Mononuclear cell (primary cell): ENCODE data around the gene POLR1A. TPM values are rescaled to one million over a fixed set of nuclear protein-coding genes. Genes with fewer than 3 reads are reported as not detected.

Source experiments
- H3K27me3 ChIP-seq: 2 replicates; pipeline ENCODE4 v1.6.0; 2011; ENCODE audit warnings: low read length, control low read depth; ENCODE audit not compliant: insufficient read depth
- H3K4me1 ChIP-seq: 2 replicates; pipeline ENCODE4 v1.5.1; 2011; ENCODE audit warnings: mild to moderate bottlenecking, low read length, control low read depth; ENCODE audit not compliant: insufficient read depth
- H3K4me3 ChIP-seq: 2 replicates; pipeline ENCODE4 v1.5.1; 2011; ENCODE audit warnings: mild to moderate bottlenecking, low read length, moderate library complexity
- H3K9me3 ChIP-seq: 2 replicates; pipeline ENCODE4 v1.5.1; 2011; ENCODE audit warnings: low read depth, mild to moderate bottlenecking, control low read depth, low read length
- total RNA-seq: library from RNA; depleted of rRNA; stranded (reverse); fragments of >200 nt; gene quantifications from one replicate; pipeline ENCODE4 v1.2.3, GENCODE V29; 2012

POLR1A gene
- total RNA-seq, 1 donor: 6.1 TPM

- no peaks in the 10 kb centered on the region for H3K9me3 ChIP-seq
- H3K4me1 ChIP-seq: peaks cover 4% of the 10 kb centered on the region
- no peaks in the 10 kb centered on the region for H3K27me3 ChIP-seq
- no peak overlapping the region for H3K4me3 ChIP-seq
These were observed 50.4 kb downstream of the POLR1A start for GRCh38 chr2:86055314-86055713.

GRCh38 chr2:86054535-86055082 is 51.1 kb downstream of the POLR1A start:
- no peak overlapping the region for H3K4me3 ChIP-seq
- no peaks in the 10 kb centered on the region for H3K27me3 ChIP-seq
- H3K9me3 ChIP-seq: no peaks in the 10 kb centered on the region
- H3K4me1 ChIP-seq: peaks cover 7% of the 10 kb centered on the region

DNA sequence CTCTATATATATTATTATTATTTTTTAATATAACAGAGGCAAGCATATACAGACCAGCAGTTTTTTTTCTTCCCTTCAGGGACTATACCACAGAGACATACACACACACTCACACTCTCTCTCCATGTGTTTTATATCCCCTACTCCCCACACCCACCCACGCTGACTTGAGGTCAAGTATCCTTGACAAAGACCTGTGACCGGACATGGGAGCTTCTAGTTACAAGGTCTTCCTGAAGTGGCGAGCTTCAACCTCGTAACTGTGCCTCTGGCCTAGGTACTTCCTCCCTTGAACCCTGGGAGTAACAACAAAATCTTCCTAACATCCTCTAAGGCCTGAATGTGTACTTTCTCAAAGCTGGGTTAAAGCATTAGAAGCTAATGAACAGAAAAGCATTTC is 52.5 kb downstream of the POLR1A start:
- no peak overlapping the region for H3K4me3 ChIP-seq
- H3K4me1 ChIP-seq: peaks cover 7% of the 10 kb centered on the region
- H3K27me3 ChIP-seq: no peaks in the 10 kb centered on the region
- no peaks in the 10 kb centered on the region for H3K9me3 ChIP-seq

- H3K4me3 ChIP-seq: no peak overlapping the region
- no peaks in the 10 kb centered on the region for H3K27me3 ChIP-seq
- H3K4me1 ChIP-seq: peaks cover 7% of the 10 kb centered on the region
These were observed 53.0 kb downstream of the POLR1A start for GRCh38 chr2:86052676-86053075.

GRCh38 chr2:86052265-86052664 is 53.4 kb downstream of the POLR1A start:
- Histone ChIP-seq H3K4me1 (peaks cover 7% of the 10 kb centered on the region), H3K27me3 (no peaks in the 10 kb centered on the region), H3K9me3 (no peaks in the 10 kb centered on the region), H3K4me3 (no peak overlapping the region)

More at GRCh38 chr2:86052676-86053075, 53.0 kb downstream of the POLR1A start:
- H3K9me3 ChIP-seq: no peaks in the 10 kb centered on the region

DNA sequence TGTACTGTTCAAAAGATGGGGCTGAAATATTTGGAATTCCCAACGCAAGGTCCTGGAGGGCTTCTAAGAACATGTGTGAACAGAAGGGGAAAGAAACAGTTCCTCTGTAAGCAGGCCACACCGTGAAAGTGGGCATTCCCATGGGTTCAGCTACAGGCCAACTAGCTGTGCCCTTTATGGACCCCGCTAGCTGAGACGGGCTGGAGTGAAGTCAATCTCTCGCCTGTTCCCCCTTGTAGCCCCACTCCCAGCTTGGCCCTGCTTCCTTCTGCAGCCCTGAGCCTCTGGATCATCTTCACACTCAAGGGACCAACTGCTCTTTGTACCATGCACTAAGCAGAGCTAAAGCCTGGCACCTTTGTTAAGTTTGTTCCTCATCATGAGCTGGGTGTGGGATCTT is 55.4 kb downstream of the POLR1A start:
- Histone ChIP-seq H3K4me1 (peaks cover 7% of the 10 kb centered on the region), H3K4me3 (no peak overlapping the region), H3K9me3 (no peaks in the 10 kb centered on the region), H3K27me3 (no peaks in the 10 kb centered on the region)

- H3K4me1 ChIP-seq: peaks cover 7% of the 10 kb centered on the region
- no peak overlapping the region for H3K4me3 ChIP-seq
- no peaks in the 10 kb centered on the region for H3K9me3 ChIP-seq
- H3K27me3 ChIP-seq: no peaks in the 10 kb centered on the region
These were observed 56.2 kb downstream of the POLR1A start for GRCh38 chr2:86049529-86049928.

DNA sequence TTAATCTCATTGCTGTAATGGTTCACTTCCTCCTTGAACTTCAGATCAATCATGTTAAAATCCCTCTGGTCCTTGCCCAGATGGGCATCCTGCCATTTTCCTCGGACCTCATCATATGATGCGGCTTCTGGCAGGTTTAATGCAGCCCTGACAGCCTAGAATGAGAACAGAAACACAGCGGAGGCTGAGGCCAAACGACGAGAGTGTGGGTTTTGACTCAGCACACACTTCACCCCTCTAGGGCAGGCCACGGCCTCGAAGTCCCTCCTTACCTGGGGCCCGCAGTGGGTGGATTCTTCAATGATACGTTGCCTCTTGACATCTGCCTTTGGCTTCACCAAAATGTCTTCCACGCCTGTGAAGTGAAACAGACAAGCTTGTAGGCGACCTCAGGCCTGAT is 56.8 kb downstream of the POLR1A start:
- Histone ChIP-seq H3K4me3 (no peak overlapping the region), H3K4me1 (peaks cover 7% of the 10 kb centered on the region), H3K27me3 (no peaks in the 10 kb centered on the region), H3K9me3 (no peaks in the 10 kb centered on the region)

DNA sequence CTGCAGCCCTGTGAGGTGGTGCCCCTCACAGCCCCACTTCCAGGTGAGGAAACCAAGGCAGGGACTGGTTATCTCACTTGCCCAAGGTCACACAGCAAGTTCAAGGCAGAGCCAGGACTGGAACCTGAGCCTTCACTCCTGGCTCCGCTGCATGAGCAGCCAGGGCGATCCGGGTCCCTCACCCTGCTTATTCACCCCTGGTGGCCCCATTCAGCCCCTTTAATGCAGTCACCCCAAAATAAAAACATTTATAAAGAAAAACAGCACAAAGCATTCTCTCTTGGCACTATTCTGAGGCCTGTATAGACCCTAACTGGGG is 57.3 kb downstream of the POLR1A start:
- Histone ChIP-seq H3K4me3 (no peak overlapping the region), H3K27me3 (no peaks in the 10 kb centered on the region), H3K9me3 (no peaks in the 10 kb centered on the region), H3K4me1 (peaks cover 7% of the 10 kb centered on the region)

- no peaks in the 10 kb centered on the region for H3K27me3 ChIP-seq
- peaks cover 7% of the 10 kb centered on the region for H3K4me1 ChIP-seq
- H3K9me3 ChIP-seq: no peaks in the 10 kb centered on the region
- no peak overlapping the region for H3K4me3 ChIP-seq
These were observed 57.9 kb downstream of the POLR1A start for GRCh38 chr2:86047575-86048382.

DNA sequence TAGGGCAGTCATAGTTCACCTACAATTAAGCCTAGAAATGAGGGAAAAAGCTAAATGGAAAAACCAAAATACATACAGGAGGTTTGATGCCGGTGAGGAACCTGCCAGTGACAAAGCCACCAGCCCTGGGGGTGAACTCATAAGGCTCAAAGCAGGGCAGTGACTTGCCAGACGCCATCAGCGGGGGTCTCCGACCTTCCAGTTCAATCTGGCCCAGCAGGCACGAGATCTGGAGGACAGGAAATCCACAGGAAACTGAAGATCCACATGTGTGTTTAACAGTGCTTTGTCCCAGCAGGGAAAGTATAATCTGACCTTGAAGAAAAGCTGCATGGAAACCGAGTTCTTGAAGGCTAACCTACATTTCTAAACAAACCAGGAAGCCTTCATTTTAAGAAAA is 60.1 kb downstream of the POLR1A start:
- peaks cover 12% of the 10 kb centered on the region for H3K4me1 ChIP-seq
- H3K9me3 ChIP-seq: no peaks in the 10 kb centered on the region
- H3K27me3 ChIP-seq: no peaks in the 10 kb centered on the region
- H3K4me3 ChIP-seq: no peak overlapping the region

DNA sequence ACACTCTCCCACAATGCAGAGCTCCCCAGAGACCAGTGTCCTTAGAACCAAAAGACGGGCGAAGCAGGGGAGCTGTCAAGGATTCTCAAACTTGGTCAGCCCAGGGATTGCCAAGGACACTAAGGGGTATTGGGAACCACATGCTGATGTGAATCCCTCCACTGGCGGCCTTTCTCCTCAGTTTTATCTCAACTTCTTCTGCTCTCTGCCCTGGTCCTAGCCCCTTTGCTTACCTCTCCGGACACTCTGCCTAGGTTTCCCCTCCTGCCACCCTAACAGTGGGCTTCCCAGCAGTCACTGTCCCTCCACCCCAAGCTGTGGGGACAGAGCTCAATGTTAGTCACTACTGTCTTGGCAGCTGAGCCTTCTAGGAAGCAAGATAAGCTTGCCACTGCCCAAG is 61.1 kb downstream of the POLR1A start:
- no peak overlapping the region for H3K4me3 ChIP-seq
- H3K9me3 ChIP-seq: no peaks in the 10 kb centered on the region
- H3K27me3 ChIP-seq: no peaks in the 10 kb centered on the region
- peaks cover 14% of the 10 kb centered on the region for H3K4me1 ChIP-seq

- Histone ChIP-seq H3K9me3 (no peaks in the 10 kb centered on the region), H3K4me3 (no peak overlapping the region), H3K4me1 (peaks cover 20% of the 10 kb centered on the region), H3K27me3 (no peaks in the 10 kb centered on the region)
These were observed 61.6 kb downstream of the POLR1A start for GRCh38 chr2:86044045-86044444.

- H3K4me1 ChIP-seq: peaks cover 35% of the 10 kb centered on the region
- H3K27me3 ChIP-seq: no peaks in the 10 kb centered on the region
- no peaks in the 10 kb centered on the region for H3K9me3 ChIP-seq
- no peak overlapping the region for H3K4me3 ChIP-seq
These were observed 63.2 kb downstream of the POLR1A start for GRCh38 chr2:86042256-86043168.

DNA sequence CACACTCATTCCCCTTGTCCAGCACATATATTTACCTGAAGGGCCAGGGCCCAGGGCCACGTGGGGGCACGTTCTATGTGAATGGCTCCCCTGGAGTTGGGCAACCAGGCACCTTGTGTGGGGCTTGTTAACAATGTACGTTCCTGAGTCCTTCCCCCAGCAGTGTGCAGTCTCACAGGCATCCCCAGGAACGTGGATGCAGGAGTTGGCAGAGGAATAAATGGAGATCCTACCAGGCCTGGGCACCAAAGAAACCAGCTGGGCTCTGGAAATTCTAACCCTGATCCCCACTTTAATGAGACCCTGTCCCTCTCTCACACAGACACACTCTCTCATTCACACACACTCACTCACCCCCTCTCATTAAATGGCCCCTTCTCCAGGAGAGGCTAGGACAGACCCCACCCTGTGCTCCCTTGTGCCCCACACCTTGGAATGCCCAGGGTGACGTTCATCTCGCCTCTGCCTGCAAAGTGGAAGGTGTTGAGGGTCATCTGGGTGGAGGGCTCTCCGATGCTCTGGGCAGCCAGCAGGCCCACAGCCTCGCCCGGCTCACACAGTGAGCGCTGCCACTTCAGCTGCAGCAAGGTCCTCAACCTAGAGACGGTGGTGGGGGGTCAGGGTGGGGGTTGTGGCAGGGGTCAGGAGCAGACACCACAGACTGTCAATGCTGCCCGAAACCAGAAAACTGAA is 65.6 kb downstream of the POLR1A start:
- H3K4me1 ChIP-seq: peaks cover 59% of the 10 kb centered on the region
- no peaks in the 10 kb centered on the region for H3K9me3 ChIP-seq
- no peaks in the 10 kb centered on the region for H3K27me3 ChIP-seq
- no peak overlapping the region for H3K4me3 ChIP-seq
